Activated CD4-positive, CD25-positive, alpha-beta regulatory T cell (primary cell): ENCODE measurements around the gene CXXC5.

Experiments
- DNase-seq, 4 experiments: peaks; one replicate each; lab custom pipeline; 2025; lab: John Stamatoyannopoulos, UW

CXXC5 gene

DNA sequence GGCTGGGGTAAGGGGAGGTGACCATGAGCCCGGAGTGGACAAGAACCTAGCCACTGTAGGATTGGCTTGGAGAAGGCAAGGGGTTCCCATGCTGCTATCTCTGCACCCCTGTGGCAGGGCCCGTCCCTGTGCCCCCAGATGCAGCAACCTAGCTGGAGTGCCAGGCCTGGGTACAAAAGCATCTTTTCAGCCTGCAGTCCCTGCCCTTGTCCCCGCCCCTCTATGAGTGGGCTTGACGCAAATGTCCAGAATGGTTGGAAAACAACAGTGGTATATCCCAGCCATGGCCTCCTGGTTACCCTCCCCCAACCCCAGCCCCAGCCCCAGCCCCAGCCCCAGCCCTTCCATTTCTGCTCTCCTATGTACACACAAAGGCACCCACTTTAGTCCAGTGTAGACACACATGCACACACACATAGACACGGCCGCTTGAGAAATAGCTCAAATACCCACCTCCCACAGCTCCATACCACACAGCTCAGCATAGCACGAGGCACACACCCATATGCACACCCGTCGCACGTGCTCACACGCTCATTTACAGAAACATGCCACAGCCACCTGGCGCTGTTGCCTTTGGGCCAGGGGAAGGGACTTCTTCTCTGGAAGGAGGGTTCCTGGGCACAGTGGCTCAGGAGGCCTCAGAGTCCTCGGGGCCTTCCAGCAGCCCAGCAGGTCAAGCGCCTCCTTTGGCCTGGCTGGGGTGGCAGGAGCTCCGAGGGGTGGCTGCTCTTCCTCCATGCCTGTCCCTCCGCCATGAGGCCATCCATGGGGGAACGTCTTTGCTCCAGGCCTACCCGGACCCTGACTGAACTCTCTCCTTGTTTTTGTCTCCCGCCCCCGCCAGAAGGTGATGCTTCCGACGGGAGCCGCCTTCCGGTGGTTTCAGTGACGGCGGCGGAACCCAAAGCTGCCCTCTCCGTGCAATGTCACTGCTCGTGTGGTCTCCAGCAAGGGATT, 34.1 kb downstream of the CXXC5 start:
- DNase-seq: no peak

DNA sequence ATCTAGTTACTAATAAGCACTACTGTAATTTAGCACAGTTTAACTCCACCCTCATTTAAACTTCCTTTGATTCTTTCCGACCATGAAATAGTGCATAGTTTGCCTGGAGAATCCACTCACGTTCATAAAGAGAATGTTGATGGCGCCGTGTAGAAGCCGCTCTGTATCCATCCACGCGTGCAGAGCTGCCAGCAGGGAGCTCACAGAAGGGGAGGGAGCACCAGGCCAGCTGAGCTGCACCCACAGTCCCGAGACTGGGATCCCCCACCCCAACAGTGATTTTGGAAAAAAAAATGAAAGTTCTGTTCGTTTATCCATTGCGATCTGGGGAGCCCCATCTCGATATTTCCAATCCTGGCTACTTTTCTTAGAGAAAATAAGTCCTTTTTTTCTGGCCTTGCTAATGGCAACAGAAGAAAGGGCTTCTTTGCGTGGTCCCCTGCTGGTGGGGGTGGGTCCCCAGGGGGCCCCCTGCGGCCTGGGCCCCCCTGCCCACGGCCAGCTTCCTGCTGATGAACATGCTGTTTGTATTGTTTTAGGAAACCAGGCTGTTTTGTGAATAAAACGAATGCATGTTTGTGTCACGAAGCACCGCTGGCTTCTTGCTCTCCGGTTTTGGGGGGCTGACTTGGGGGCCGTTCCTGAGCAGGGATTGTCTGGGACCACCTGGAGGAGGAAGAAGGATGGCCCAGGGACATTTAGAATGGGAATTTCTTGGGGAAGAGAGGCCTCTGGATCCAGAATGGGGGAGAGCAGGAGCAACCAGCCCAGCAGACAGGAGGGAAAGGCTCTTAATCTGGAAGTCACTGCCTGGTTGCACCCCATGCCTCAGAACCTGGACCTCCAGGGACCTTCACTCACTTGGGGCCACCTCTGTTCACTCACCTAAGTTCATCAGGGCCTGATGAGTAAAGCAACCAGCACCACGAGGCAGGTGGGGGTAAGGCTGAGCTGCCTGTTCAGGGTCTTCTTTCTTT, 35.4 kb downstream of the CXXC5 start:
- no peak for DNase-seq

DNA sequence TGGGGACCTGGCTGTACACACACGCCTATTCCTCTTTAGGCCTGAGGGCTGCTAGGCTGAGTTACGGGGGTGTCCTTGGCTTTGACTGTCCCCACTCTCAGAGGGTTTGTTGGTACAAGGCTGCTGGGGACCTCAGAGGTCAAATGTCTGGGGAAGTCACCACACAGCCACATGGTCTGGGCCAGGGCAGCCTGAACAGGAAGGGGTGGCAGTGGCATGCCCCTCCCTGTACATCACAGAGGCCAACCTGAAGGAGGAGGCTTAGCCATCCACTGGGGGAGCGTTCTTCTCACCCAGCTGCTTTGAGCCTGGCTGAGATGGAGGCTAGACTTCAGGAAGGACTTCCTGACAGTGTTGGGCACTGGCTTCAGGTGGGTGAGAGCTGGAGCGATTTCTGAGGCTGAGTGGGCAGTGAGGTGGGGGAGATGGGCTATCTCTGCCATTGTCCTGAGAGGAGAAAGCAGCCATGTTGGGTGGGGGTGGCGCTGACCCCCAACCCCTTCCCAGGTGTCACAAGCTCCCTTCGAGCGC, 36.3 kb downstream of the CXXC5 start:
- no peak for DNase-seq

DNA sequence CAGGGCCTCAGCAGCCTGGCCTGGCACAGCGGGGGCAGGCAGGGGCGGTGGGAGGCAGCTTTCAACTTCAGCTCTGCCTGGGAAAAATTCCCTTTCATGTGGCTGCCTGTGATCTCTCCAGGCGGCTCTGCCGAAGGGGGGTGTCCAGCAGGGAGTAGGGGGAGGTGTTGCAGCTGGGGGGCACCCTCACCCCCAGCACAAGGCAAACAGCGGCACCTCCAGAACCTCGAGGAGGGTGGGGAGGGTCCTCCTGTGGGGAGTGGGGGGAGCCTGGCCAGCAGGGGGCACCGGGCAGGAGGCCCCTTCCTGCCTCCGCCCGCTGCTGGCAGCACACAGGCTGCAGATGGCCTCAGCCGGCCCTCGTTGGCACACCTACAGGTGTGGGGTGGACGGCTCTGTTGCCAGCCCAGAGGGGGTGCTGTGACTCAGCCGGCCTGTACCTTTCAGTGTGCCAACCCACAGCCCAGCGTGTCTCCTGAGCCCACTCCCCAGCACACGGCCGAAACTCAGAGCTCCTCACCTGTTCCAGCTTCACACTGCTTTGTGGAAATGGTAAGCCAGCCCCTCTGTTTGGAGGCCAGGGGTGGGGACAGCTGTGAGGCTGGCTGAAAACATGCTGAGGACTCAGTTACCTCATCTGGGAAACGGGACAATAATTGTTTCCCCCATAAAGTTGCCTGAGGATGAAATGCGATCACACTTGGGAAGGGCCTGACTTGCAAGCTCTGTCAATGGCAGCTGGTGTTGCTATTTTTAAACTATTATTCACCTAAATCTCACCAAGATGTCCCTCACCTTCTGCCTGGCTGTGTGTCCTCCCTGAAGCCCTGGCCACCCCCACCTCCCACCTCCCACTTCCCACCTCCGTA, 37.0 kb downstream of the CXXC5 start:
- DNase-seq: no peak

DNA sequence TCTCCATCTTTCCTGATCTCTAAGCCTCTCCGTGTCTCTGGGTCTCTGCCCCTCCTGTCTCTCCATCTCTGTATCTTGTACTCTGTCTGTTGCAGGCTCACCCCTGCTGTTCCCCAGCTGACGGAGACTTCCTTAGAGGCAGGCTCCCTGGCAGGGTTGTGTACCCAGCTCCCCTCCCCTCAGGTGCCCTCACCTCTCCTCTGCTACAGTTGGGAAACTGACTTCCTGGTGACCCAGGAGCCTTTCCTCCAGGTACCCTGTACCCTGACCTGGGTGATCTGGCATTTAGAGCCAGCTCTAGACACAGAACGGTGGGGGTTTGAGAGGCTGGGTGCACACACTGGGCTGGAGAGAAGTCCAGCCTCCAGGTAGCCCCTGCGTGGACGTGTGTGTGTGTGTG, 37.7 kb downstream of the CXXC5 start:
- DNase-seq: no peak

DNA sequence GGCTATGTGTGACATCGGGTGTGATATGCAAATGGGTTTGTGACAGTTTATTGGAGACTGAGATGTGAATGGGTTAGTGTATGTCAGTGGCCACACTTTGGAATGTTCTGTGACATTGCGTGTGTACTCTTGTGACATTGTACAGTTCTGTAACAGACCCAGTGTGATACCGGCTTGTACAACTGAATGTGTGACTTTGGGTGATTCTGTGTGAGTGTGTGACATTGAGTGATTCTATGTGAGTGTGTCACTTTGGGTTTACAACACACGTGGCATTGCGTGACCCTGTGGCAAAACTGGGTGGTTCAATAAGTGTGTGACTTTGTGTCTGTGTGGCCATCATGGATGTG, 38.2 kb downstream of the CXXC5 start:
- DNase-seq: no peak

DNA sequence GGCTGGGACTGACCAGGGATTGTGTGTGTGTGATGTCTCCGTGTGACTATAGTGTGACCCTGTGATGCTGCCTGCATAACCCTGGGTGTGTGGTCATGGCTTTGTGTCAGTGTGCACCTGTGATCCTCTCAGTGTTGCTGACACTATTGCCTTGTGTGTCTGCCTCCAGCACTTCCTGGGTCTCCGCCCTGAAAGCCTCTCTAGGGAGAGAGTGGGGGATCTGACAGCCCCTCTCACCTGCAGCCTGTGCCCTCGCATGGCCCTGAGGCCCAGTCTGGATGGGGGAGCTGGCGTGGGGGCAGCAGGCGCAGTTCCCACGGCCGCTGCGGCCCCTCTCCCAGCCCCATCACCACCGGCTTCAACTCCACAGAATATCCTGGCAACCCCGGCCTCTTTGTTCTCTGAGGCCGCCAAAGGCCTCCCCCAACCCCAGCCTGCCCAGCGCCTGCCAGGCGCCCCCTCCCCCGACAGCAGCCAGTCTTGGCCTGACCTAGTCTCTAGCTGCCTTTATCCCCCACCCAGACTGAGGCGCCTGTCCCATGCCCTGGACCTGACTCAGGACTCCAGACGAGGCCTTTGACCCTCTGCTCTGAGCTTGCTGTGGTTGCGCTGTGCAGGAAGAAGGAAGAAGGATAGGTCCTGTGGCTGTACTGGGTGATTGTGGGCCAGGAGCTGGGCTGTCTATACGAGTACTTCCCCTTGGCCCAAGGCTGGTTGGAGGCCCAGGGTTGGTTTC, 38.7 kb downstream of the CXXC5 start:
- DNase-seq: no peak

DNA sequence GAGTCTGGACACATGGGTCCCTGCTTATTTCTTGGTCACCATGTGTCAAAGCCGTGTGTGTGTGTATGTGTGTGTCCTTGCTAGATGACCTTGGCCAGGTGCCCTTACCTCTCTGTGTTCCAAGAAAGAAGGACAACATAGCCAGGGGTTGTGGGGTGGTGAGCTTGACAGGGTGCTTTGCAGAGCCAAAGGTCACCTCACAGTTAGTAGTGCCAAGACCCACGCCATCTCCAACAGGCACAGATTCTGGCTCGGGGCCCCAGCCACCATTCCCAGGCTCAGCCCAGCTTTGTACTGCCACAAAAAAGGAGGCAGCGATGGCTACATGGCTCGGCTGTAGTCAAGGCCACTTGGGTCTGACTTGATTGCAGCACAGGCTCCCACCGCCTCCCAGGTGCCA, 39.5 kb downstream of the CXXC5 start:
- no peak for DNase-seq

DNA sequence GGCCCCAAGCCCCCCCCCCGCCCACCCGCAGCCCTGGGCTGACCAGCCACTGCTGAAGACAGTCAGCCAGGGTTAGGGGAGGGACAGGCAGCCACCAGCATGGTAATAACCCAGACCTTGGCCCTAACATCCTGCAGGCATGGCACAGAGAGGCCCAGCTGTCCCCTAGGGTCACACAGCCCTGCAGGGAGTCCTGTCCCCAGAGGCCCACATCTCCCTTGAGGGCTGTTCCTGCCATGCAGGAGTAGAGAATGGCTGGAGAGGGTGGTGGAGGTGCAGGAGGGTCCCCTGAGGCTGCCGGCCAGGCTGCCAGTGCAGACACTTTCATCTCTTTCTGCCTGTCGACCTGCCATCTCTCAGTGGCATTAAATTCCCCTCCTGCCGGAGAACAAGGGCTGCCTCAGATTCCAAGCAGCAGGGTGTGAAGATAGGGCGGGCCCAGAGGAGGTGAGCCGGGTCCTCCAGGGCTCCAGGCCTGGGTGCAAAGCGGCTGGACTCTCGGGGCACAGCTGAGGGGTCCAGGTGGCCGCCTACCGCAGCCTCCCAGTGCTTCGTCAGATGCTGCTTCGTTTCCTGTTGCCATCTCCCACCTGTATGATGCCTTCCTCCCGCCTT, 40.0 kb downstream of the CXXC5 start:
- DNase-seq: no peak

DNA sequence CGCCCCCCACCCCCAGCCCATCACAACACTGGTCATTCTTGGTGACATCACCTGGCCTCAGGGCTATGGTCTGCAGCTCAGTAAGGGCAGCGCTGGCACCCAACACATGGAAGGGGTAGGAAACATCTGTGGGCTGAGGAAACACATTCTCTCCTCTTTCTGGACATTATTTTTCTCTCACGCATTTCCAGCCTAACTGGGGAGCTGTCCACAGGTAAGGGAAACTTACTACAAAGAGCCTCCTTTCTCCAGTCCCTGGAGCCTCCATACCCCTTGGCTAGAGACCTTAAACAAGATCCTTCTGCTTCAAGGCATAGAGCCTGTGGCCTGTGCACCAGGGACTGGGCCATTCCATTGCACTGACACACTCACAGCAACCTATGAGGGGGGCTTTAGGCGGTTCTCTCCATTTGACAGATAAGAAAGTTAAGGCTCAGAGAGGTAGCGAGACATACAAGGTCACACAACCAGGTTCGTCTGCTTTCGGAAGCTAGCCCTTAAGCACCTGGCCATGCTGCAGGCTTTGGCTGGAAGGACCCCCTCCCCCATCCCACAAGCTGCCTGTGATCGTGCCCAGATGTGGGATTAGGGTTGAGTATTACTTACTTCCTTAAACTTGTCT, 40.7 kb downstream of the CXXC5 start:
- DNase-seq: no peak

DNA sequence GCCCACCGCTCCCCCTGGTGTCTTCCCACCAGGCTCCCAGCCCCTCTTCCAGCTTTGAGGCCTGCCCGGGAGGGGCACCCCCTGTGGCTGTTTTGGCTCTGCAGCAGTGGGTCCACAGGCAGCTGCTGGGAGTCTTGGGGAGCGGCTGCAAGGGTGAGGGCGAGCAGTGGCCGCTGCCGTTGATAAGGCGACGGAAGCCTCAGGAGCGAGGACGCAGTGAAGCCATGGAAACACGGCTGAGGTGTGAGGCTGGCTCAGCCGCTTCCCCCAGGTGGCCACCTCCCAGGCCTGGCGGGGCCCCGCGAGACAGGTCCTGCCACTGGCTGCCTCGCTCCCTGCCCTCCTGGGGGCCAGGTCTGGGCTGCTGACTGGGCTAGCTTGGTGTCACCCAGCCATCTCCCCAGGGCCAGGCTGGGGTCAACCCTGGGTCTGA, 41.5 kb downstream of the CXXC5 start:
- no peak for DNase-seq

DNA sequence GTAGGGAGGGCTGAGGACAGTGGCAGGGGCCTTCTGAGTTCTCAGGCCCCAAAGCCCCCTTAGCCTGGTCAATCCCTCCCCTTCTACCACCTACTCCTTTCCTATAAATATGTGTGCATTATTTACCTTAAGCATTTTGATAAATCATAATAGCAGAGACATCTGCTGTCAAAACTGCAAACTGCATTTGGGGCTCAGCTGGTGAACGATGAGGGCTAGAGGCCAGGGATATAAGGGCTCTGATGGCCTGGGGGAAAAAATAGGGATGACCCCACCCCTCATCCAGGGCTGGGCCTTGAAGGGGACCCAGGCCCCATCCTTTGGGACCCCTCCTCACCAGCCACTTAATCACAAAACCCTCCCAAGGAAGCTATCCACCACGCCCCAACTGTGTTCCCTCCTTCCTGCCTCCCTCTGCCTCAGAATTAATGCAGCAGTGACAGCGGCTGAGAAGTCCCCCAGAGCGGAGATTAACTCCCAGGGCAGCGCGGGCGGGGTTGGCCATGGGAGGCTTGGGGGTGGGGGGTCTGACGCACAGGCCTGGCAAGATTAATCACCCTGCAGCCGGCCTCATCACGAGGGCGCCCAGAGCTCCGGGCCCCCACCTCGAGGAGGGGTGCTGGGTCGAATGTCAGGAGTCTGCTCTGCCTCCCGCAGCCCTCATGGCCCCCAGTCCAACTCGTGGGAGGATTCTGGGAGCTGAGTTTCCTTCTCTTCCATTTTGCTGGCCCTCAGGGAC, 42.1 kb downstream of the CXXC5 start:
- DNase-seq: no peak

DNA sequence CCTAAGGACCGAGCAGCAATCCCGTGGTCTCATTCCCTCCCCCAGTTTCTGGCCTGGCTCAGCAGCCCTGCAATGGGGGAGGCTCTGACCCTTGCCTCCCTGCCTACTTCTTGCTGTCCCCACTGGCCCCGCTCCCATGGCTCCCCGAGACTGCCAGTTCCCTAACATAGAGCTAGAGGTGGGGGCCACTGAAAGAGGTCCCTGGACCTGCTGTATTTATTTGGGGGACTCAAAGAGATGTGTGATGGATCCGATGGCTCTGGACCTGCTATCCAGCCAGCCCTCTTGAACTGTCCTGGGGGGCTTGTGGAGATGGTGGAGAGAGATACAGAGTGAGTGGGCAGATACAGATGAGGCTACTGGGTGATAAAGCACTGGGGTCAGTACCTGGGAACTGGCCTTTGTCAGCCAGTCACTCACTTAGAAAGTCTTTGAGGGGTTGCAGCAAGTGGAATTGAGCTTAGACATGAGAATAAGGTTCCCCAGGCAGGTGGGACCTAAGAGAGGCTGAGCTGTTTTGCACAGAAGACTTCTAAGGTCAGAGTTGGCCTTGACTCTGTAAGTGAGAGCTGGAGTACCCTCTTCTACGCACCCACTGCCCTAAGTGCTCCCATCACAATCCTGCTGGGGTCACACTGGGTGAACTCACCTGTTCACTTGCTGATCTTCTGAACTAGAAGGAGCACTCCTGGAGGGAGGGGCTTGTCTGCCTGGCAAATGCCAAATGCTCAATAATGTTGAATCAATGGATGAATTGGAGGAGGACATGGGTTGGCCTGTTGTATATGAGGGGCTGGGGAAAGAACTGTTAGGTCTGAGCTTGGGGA, 42.9 kb downstream of the CXXC5 start:
- no peak for DNase-seq

DNA sequence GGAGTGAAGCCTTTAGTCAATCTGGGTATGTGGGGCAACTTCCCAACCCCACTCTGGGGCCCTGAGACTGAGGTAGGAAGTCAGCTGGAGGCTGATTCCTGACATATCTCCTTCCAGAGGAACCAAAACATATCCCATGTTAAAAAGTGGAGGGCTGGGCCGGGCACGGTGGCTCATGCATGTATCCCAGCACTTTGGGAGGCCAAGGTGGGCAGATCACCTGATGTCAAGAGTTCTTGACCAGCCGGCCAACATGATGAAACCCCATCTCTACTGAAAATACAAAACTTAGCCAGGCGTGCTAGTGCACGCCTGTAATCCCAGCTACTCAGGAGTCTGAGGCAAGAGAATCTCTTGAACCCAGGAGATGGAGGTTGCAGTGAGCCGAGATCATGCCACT, 44.0 kb downstream of the CXXC5 start:
- no peak for DNase-seq

DNA sequence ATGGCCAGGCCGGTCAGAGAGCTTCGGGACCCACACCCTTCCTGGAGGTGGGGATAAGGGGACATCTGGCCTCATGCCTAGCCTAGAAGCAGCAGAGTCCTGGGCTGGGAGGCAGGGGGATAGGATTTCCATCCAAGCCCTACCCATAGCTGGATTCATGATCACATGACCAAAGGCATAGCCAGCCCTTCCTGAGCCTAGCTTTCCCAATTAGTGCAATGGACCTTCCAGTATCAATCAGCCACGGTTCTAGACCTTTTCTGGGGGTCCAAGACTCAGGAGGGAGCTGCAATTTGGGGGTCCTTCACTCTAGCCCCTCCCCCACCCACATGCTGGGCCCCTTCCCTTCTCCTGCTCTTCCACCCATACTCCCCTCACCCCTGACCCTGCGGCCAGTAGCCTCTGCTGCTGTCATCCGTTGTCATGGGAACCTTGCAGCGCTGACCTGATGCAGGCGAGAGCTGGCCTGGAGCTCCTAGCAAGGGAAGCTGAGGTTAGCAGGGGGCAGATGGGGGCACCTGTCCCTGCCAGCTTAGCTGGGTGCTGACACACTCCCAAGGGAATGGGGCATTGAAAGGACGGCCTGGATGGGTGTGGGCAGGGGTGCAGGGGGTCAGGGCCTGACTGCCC, 44.6 kb downstream of the CXXC5 start:
- DNase-seq: no peak

DNA sequence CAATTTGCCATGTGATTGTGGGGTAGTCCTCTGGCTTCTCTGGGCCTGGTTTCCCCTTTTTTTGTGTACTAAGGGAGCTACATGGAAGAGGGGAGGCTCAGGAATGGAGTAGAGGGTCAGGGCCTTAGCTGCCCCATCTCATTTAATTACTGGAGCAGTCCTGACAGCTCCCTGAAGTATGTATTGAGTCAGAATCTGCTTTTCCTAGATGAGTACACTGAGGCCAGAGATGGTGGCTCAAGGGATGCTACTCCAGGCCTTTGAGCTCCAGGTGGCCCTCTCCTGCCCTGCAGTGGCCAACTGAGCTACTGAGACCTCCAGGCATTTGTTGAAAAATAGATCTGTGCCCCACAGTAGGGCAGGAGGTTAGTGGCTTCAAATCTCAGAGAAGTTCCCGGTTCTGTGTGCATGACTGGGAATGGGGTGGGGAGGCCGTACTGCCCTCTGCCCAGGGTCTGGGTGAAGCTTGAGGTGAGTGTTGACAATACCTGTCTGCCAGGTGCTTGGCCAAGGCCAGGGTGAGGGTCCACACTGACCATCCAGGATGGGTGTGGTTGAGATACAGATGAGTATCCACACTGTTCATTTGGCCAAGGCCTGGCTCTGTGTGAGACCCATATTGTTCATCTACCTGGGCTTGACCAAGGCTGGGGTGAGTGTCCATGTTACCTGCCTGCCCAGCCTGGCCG, 45.7 kb downstream of the CXXC5 start:
- DNase-seq: no peak

DNA sequence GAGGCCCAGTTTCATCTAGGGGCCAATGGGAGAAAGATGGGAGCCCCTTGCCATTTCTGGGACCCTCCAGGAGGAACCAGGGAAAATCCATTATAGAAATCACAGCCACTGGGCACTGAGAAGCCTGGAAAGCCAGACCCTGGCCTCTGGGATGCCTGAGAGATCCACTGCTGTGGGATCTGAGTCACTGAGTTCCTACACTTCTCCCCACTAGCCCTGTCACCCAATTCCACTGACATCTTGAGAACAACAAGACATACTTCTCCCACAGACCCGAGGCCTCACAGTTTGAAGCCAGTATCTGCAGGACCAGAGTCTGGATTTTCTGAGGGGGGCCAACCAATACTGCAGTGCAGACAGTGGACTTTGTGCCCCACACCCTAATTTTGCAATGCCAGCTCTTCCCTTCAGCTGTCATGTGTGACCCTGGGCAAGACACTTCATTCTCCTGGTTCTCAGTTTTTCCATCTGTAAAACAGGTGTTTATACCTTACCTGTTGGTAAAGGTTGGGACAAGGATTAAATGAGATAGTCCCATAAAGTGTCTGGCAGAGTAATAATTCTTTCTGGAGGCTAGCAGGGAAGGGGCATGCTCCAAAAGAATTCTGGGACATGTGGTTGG, 46.5 kb downstream of the CXXC5 start:
- DNase-seq: no peak
